ENCODE results near the gene EYA3. TPM values are rescaled to one million over a fixed set of nuclear protein-coding genes. Genes with fewer than 3 reads are reported as not detected.

EYA3 gene
- total RNA-seq, 1 donor from 2014 or later, result 20.7 TPM

DNA sequence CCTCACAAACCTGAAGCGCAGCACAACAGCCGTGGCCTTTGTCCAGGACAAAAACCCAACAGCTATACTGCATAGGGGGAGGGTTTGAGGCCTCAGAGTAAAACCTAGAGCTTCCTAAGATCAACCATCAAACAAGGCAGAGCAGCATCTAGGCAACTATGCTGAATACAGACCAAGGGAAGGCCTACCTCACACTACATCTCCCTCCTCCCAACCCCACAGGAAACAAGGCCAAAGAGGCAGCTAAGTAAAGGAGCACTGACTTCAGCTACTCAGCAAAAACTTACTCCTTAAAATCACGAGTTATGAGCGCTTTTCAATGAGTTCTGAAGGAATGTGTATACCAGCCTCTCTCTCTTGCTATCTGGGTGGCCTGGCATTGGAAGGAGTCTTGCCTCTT is 116.3 kb downstream of the EYA3 start:
- no peak overlapping the region for H3K27ac Mint-ChIP-seq (ENCODE audit: unreplicated experiment)
- H3K4me1 Mint-ChIP-seq (ENCODE audit: unreplicated experiment), result no peaks in the 10 kb centered on the region
- peaks cover 19% of the 10 kb centered on the region for H3K36me3 Mint-ChIP-seq (ENCODE audit: low read depth, unreplicated experiment)
- no peaks in the 10 kb centered on the region for H3K27me3 Mint-ChIP-seq (ENCODE audit: unreplicated experiment)
- DNase-seq (ENCODE audit: low spot score), result no peak
- no peak overlapping the region for H3K4me3 Mint-ChIP-seq (ENCODE audit: unreplicated experiment)
- TF ChIP-seq, protein P1, sequence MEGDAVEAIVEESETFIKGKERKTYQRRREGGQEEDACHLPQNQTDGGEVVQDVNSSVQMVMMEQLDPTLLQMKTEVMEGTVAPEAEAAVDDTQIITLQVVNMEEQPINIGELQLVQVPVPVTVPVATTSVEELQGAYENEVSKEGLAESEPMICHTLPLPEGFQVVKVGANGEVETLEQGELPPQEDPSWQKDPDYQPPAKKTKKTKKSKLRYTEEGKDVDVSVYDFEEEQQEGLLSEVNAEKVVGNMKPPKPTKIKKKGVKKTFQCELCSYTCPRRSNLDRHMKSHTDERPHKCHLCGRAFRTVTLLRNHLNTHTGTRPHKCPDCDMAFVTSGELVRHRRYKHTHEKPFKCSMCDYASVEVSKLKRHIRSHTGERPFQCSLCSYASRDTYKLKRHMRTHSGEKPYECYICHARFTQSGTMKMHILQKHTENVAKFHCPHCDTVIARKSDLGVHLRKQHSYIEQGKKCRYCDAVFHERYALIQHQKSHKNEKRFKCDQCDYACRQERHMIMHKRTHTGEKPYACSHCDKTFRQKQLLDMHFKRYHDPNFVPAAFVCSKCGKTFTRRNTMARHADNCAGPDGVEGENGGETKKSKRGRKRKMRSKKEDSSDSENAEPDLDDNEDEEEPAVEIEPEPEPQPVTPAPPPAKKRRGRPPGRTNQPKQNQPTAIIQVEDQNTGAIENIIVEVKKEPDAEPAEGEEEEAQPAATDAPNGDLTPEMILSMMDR (IDR thresholded peaks at IDR 0.05; ENCODE audit: unreplicated experiment), result no peak
- H3K9me3 Mint-ChIP-seq (ENCODE audit: unreplicated experiment), result no peaks in the 10 kb centered on the region

GRCh38 chr1:27971674-27972073 is 116.7 kb downstream of the EYA3 start:
- no peak overlapping the region for H3K27ac Mint-ChIP-seq (ENCODE audit: unreplicated experiment)
- TF ChIP-seq, protein P1 (IDR thresholded peaks at IDR 0.05; ENCODE audit: unreplicated experiment), result no peak
- no peaks in the 10 kb centered on the region for H3K27me3 Mint-ChIP-seq (ENCODE audit: unreplicated experiment)
- H3K36me3 Mint-ChIP-seq (ENCODE audit: low read depth, unreplicated experiment), result peaks cover 17% of the 10 kb centered on the region
- H3K9me3 Mint-ChIP-seq (ENCODE audit: unreplicated experiment), result no peaks in the 10 kb centered on the region
- no peaks in the 10 kb centered on the region for H3K4me1 Mint-ChIP-seq (ENCODE audit: unreplicated experiment)
- no peak for DNase-seq (ENCODE audit: low spot score)
- H3K4me3 Mint-ChIP-seq (ENCODE audit: unreplicated experiment), result no peak overlapping the region

GRCh38 chr1:27970401-27970800 is 118.0 kb downstream of the EYA3 start:
- H3K36me3 Mint-ChIP-seq (ENCODE audit: low read depth, unreplicated experiment), result peaks cover 21% of the 10 kb centered on the region
- no peaks in the 10 kb centered on the region for H3K4me1 Mint-ChIP-seq (ENCODE audit: unreplicated experiment)
- H3K9me3 Mint-ChIP-seq (ENCODE audit: unreplicated experiment), result no peaks in the 10 kb centered on the region
- no peak overlapping the region for H3K4me3 Mint-ChIP-seq (ENCODE audit: unreplicated experiment)
- DNase-seq (ENCODE audit: low spot score), result no peak
- TF ChIP-seq, protein P1 (IDR thresholded peaks at IDR 0.05; ENCODE audit: unreplicated experiment), result no peak
- no peak overlapping the region for H3K27ac Mint-ChIP-seq (ENCODE audit: unreplicated experiment)
- no peaks in the 10 kb centered on the region for H3K27me3 Mint-ChIP-seq (ENCODE audit: unreplicated experiment)

DNA sequence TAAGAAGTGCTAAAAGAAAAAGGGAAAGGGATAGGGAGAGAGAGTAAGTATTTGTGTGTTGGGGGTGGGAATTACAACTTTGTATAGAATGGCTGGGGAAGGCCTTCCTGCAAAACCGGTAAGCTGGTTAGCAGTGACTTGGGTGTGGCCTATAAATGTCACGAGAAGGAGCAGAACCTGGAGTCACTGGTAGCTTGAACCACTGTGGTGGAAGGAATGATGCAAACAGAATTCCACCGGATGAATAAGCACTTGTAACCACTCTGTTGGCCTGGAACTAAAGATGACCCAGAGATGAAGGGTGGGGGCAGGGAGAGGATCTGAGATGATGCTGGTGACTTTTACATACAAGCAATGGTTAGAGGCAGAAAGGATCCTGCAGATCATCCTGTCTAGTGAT is 119.7 kb downstream of the EYA3 start:
- no peak overlapping the region for H3K4me3 Mint-ChIP-seq (ENCODE audit: unreplicated experiment)
- no peaks in the 10 kb centered on the region for H3K9me3 Mint-ChIP-seq (ENCODE audit: unreplicated experiment)
- peaks cover 2% of the 10 kb centered on the region for H3K27me3 Mint-ChIP-seq (ENCODE audit: unreplicated experiment)
- H3K4me1 Mint-ChIP-seq (ENCODE audit: unreplicated experiment), result no peaks in the 10 kb centered on the region
- no peak for DNase-seq (ENCODE audit: low spot score)
- peaks cover 22% of the 10 kb centered on the region for H3K36me3 Mint-ChIP-seq (ENCODE audit: low read depth, unreplicated experiment)
- no peak overlapping the region for H3K27ac Mint-ChIP-seq (ENCODE audit: unreplicated experiment)
- TF ChIP-seq, protein P1 (IDR thresholded peaks at IDR 0.05; ENCODE audit: unreplicated experiment), result no peak

DNA sequence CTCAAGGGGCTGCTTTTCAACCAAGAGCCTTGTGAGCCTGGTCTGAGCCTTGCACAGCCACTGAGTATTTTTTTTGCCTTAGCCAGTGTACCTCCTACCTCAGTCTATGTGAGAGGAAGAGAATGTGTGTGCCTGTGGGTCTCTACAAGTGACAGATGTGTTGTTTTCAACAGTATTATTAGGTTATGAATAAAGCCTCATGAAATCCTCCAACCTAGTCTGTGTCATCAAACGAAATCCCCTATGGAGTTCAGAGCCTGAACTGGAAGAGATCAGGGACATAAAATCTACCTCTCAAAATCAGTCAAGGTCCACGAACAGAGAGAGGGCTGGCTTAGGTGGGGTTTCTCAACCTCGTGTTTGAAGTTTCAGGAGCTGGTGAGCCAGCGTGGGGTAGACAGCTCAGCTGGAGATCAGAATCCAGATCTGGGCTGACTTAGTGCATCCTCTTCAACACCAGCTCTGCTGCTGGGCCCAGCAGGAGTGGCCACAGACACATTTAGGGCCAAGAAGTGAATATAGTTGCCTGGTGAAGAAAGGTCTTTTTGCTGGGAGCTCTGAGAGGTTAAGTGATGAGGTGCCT is 120.4 kb downstream of the EYA3 start:
- no peaks in the 10 kb centered on the region for H3K4me1 Mint-ChIP-seq (ENCODE audit: unreplicated experiment)
- H3K9me3 Mint-ChIP-seq (ENCODE audit: unreplicated experiment), result no peaks in the 10 kb centered on the region
- peaks cover 22% of the 10 kb centered on the region for H3K36me3 Mint-ChIP-seq (ENCODE audit: low read depth, unreplicated experiment)
- TF ChIP-seq, protein P1 (IDR thresholded peaks at IDR 0.05; ENCODE audit: unreplicated experiment), result no peak
- peak overlapping the region; percentile 8 for H3K4me3 Mint-ChIP-seq (ENCODE audit: unreplicated experiment)
- peaks cover 2% of the 10 kb centered on the region for H3K27me3 Mint-ChIP-seq (ENCODE audit: unreplicated experiment)
- DNase-seq (ENCODE audit: low spot score), result no peak
- peak overlapping the region; percentile 49 for H3K27ac Mint-ChIP-seq (ENCODE audit: unreplicated experiment)

Measured in endothelial cell (in vitro differentiated cells).